ENCODE data around the gene UBXN11. TPM values are rescaled to one million over a fixed set of nuclear protein-coding genes. Genes with fewer than 3 reads are reported as not detected.

Gene UBXN11
- polyA plus RNA-seq, 1 of the 3 experiments (the other 2 are of a cell fraction) = 30.6 TPM

GRCh38 chr1:26279456-26280332 lies 26.7 kb downstream of the UBXN11 start, which contains the start of gene SH3BGRL3 (continued):
- TF ChIP-seq IRF3 (IDR thresholded peaks at IDR 0.05; ENCODE audit: low read depth, low read length) (no peak), REST (IDR thresholded peaks at IDR 0.05; ENCODE audit: low read depth, low read length) (no peak), RFX5 (IDR thresholded peaks at IDR 0.05; ENCODE audit: low read length) (no peak), RAD21 (IDR thresholded peaks at IDR 0.05; ENCODE audit: low read length) (peak; percentile 19; the same call in 1 of the 2 replicates), JUND (IDR thresholded peaks at IDR 0.05) (no peak), FOXM1 (IDR thresholded peaks at IDR 0.05; ENCODE audit: low read depth) (no peak), TEAD4 (IDR thresholded peaks at IDR 0.05; ENCODE audit: borderline replicate concordance, insufficient read depth) (no peak), FOXJ3 (CRISPR knock-in tag; IDR thresholded peaks at IDR 0.05) (no peak)

- Histone ChIP-seq H2AFZ (ENCODE audit: low read depth) (no peak overlapping the region), H4K20me1 (ENCODE audit: insufficient read depth) (peaks cover 26% of the 10 kb centered on the region), H3K9ac (peak overlapping the region; percentile 81), H3K27me3 (ENCODE audit: insufficient read depth) (no peaks in the 10 kb centered on the region), H3K9me3 (no peaks in the 10 kb centered on the region), H3K27ac (ENCODE audit: low read depth in 2 of 2, low read length in 1 of 2) (peak overlapping the region; percentile 76 to 87), H3K4me3 (ENCODE audit: low read depth in 2 of 2, low read length in 1 of 2) (peak overlapping the region; percentile 85 to 95), H3K4me1 (ENCODE audit: control insufficient read depth in 1 of 2, insufficient read depth in 2 of 2, low read depth in 1 of 2, low read length in 1 of 2) (peaks cover 36 to 63% of the 10 kb centered on the region in 2 experiments; a peak in 3 of 4 replicates), H3F3A (replicated peaks; ENCODE audit: insufficient read depth) (peaks cover 61% of the 10 kb centered on the region), H3K79me2 (ENCODE audit: insufficient read depth) (peaks cover 47% of the 10 kb centered on the region), H3K9me2 (no peaks in the 10 kb centered on the region), H3K36me3 (replicated peaks in 1 of 2; ENCODE audit: control insufficient read depth in 1 of 2, insufficient read depth in 2 of 2, low read length in 1 of 2) (peaks cover 9 to 29% of the 10 kb centered on the region in 2 experiments), H3K4me2 (peak overlapping the region; percentile 95)
- CTCF ChIA-PET = interaction anchor here (0.6 to 9.5 kb wide), 26 partner anchors 8 to 176 kb away, joined by 3 to 204 read pairs (median 4); partner anchors contain the start of genes C1orf232, CD52, CEP85 and FAM110D
- 82% methylated on average over 7 of the region's 9 CpGs for WGBS (ENCODE audit: low lambda C conversion rate)
- POLR2A ChIA-PET = interaction anchor here (1.3 to 2.3 kb wide), 4 partner anchors 10 to 193 kb away, joined by 4 to 10 read pairs (median 5); partner anchors contain the start of gene HMGN2
- TF ChIP-seq GABPA (IDR thresholded peaks at IDR 0.05; ENCODE audit: low read depth) = no peak
- TF ChIP-seq NFIC (IDR thresholded peaks at IDR 0.05; ENCODE audit: borderline replicate concordance) = no peak
- TF ChIP-seq ELF1 (IDR thresholded peaks at IDR 0.05) = no peak
- TF ChIP-seq PBX3 (IDR thresholded peaks at IDR 0.05) = 0 out of 2 replicates have a peak, but pooled peaks have one; percentile 15
- TF ChIP-seq MEF2A (IDR thresholded peaks at IDR 0.05; ENCODE audit: borderline replicate concordance, low read depth) = no peak
- TF ChIP-seq TCF12 (IDR thresholded peaks at IDR 0.05) = 0 out of 2 replicates have a peak, but pooled peaks have one; percentile 35
- no peak for TF ChIP-seq MAX (IDR thresholded peaks at IDR 0.05; ENCODE audit: low read depth)
- TF ChIP-seq FOSL2 (IDR thresholded peaks at IDR 0.05; ENCODE audit: borderline replicate concordance, low read depth) = peak; percentile 8; the same call in 1 of the 2 replicates
- TF ChIP-seq USF1 (IDR thresholded peaks at IDR 0.05; ENCODE audit: borderline replicate concordance, low read depth) = no peak
- no peak for DNase-seq
Measured at GRCh38 chr1:26278724-26279455, 27.5 kb downstream of the UBXN11 start.
